Heart left ventricle (tissue), 16 donors: Measurements from ENCODE around the gene C19orf44. TPM values are rescaled to one million over a fixed set of nuclear protein-coding genes. Genes with fewer than 3 reads are reported as not detected.
"Not testable (repeated sequence)": the region's sequence is repeated elsewhere in the genome, so short reads cannot be mapped to it uniquely, and the experiment has no call there.

Experiments used
- ATAC-seq, 4 donors: fragments of 200-7000 bp; cut with Tn5 transposase; one replicate each; pipeline ENCODE4 v1.9.1; 2020 to 2022; ENCODE audit warnings: moderate library complexity in 4 of 4, mild to moderate bottlenecking in 3 of 4, moderate number of reproducible peaks in 1 of 4
- DNase-seq, 5 donors: peaks; one replicate each; pipeline ENCODE4 v3.0.0-alpha.2; 2020
- H3K27ac ChIP-seq, 12 donors: fragments of 200-600 bp; sonication (generic) in 4 of 12; one replicate each; pipeline versions ENCODE4 v1.5.0 to v1.8.0; 2016 to 2022; ENCODE audit warnings: mild to moderate bottlenecking in 2 of 12
- H3K27me3 ChIP-seq, 9 donors: fragments of 200-600 bp; sonication (generic) in 2 of 9; one replicate each; pipeline versions ENCODE4 v1.5.1 to v1.8.0; 2016 to 2022; ENCODE audit warnings: mild to moderate bottlenecking in 3 of 9
- H3K36me3 ChIP-seq, 9 donors: fragments of 200-600 bp; sonication (generic) in 2 of 9; one replicate each; pipeline versions ENCODE4 v1.5.0 to v1.8.0; 2018 to 2022; ENCODE audit warnings: mild to moderate bottlenecking in 2 of 9
- H3K4me1 ChIP-seq, 12 donors: fragments of 200-600 bp; sonication (generic) in 4 of 12; one replicate each; pipeline versions ENCODE4 v1.5.0 to v1.8.0; 2016 to 2022; ENCODE audit warnings: mild to moderate bottlenecking in 3 of 12
- H3K4me3 ChIP-seq, 12 donors: fragments of 200-600 bp; sonication (generic) in 4 of 12; one replicate each; pipeline versions ENCODE4 v1.5.0 to v1.8.0; 2017 to 2022; ENCODE audit warnings: mild to moderate bottlenecking in 9 of 12, moderate library complexity in 4 of 12
- H3K9me3 ChIP-seq, 12 donors: fragments of 200-600 bp; sonication (generic) in 4 of 12; one replicate each; pipeline versions ENCODE4 v1.5.0 to v1.8.0; 2016 to 2022; ENCODE audit warnings: mild to moderate bottlenecking in 1 of 12
- POLR2A ChIP-seq, 2 donors: fragments of 450-650 bp; IDR thresholded peaks; one replicate each; pipeline ENCODE4 v1.6.1; 2017; ENCODE audit warnings: antibody characterized with exemption in 2 of 2, mild to moderate bottlenecking in 2 of 2, moderate library complexity in 2 of 2
- WGBS, 4 donors: extraction: QIAGEN DNeasy Blood & Tissue Kit in 2 of 4; methylation state at CpG; one replicate each; pipeline versions ENCODE4 v1.1.5 to v1.1.7; 2013 to 2018; 5-methylcytosine and 5-hydroxymethylcytosine counted together
- intact Hi-C, 10 donors: fragments of 100-400 bp; cut with DNase I; formaldehyde crosslinking; loops; one replicate each; pipeline versions ENCODE4 v1.11.1 to v1.14.2; 2022
- long read RNA-seq, 3 donors: library from polyadenylated mRNA; unstranded; transcript quantifications; one replicate each; pipeline ENCODE4 v2.0.0, GENCODE V29; 2020 to 2021
- polyA plus RNA-seq, 2 donors: library from polyadenylated mRNA; stranded (reverse); fragments of 200-250 nt; gene quantifications; one replicate each; pipeline ENCODE4 v1.2.3, GENCODE V29; 2013
- total RNA-seq, 9 donors: library from RNA; depleted of rRNA in 2 of 9; stranded (reverse); fragments of >200 nt in 2 of 9; fragmentation: NEBNext Ultra II Directional in 3 of 9; extraction: Animal tissue kit (Norgen Biotek cat#: 25700) in 3 of 9; gene quantifications; one replicate each; pipeline versions ENCODE4 v1.1.0 to v1.2.4, GENCODE V29; 2016 to 2023
- TF ChIP-seq, protein P1 (sequence below), 12 donors: fragments of 200-600 bp; sonication (generic) in 4 of 12; IDR thresholded peaks; one replicate each; pipeline versions ENCODE4 v1.5.0 to v1.8.0; 2018 to 2022; ENCODE audit warnings: antibody characterized with exemption in 12 of 12, mild to moderate bottlenecking in 5 of 12
- donor health status: ischemic (EF 13 %, LVEDD 7.1; RV severe dilation, severe dysfunction).
- donor health status: healthy with polysubstance abuse.
- donor health status: DM: no; HTN: yes; CAD: no.
- donor health status: DM: no; HTN: no; CAD: no.
- donor health status: ischemic (EF 25% LVEDD 6.9; RV normal size, moderate dysfunction).
- donor health status: ischemic (EF 25% LVEDD 5.7; RV mildly dilated, moderate dysfunction).
- donor health status: healthy.
- donor health status: DM: yes; HTN: yes; CAD: no.
- donor health status: ischemic (EF 35%, LVEDD 5.7; RV mildly dilated, moderate dysfunction).
- donor health status: nonischemic (EF 11% LVEDD 7.7; RV severe dilation, severe dysfunction).
- donor health status: DM: yes; HTN: yes; CAD: no.
- donor health status: PGD.
- donor health status: ischemic (EF 29% LVEDD 5.4; RV normal size, mild dysfunction).
- donor health status: nonischemic (EF 23%, LVEDD 6.1; RV moderate dilation, normal function).

Gene C19orf44
- 1 to 10 TPM; 1.6 to 4.8 (median 3.3) TPM for total RNA-seq
- polyA plus RNA-seq: 1 to 10 TPM; 1.9 to 4.8 TPM
- long read RNA-seq, donor 1, partial matches to known transcripts: 1 of 5 reads
- long read RNA-seq, donor 1, other reads (novel, unspliced or antisense): 3 of 5 reads
- long read RNA-seq, donor 2, partial matches to known transcripts: 5 of 8 reads
- long read RNA-seq, donor 2, other reads (novel, unspliced or antisense): 2 of 8 reads
- long read RNA-seq, donor 3, partial matches to known transcripts: 1 of 7 reads
- long read RNA-seq, donor 3, other reads (novel, unspliced or antisense): 5 of 7 reads

DNA sequence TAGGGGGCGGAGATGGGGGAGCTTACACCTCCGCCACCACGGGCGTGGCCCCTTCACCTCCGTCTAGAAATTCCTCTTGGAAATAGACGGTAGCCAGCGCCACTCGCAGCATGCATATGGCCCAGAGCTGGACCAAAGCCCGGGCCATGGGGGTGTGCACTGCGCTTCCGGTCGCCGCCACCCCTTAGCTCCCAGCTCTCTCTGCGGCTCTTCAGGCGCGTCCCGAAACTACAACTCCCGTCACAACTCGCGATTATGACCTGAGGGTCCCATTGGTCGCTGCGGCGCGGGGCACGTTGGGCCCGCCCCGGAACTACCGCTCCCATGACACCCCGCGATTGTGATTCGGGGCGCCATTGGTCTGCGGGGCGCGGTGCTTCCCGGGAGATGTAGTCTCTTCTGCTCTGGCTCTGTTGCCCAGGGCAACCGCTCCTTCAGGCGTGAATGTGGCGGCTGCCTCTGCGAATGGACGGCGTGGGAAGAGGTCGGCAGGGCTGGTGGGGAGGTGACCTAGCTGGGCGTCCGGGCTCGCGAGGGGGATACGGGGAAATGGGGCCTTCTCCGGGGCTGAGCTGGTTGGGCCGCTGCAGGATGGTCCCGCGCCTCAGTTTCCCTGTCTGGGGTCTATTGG is at the start of gene C19orf44, which contains the start of gene CALR3:
TSS of gene C19orf44 (plus strand) at position 413 of the 631 bp plus-strand sequence. CDS start 4,399 bp downstream, outside the sequence.
TSS of gene CALR3 (minus strand) at position 186 of the 631 bp plus-strand sequence. CDS start at position 148, 38 bp downstream.
- Histone ChIP-seq H3K36me3 (peaks cover 0 to 7% (median 2%) of the 10 kb centered on the region in 9 donors), H3K27me3 (no peaks in the 10 kb centered on the region), H3K4me3 (peak within 1 kb of the TSS; percentile 53 to 85 (median 72)), H3K4me1 (peaks cover 0 to 18% (median 5%) of the 10 kb centered on the region in 12 donors), H3K9me3 (no peaks in the 10 kb centered on the region), H3K27ac (peak within 1 kb of the TSS in 11 of 12 donors; percentile 54 to 83 (median 81))
- ATAC-seq: peak; percentile 98 to 99 (median 99)
- intact Hi-C loops: loop anchor here in 3 of 10 donors (2.0 to 10.0 kb wide), 3 partner anchors 46 to 51 kb away; partner anchors contain the start of gene CHERP (in 2 of the 3)
- WGBS, 4 donors: 0 to 1% (median 1%) methylated on average over 27 to 52 of the region's 52 CpGs
- peak in 1 of 2 donors; percentile 59 for TF ChIP-seq POLR2A (IDR thresholded peaks at IDR 0.05)
- TF ChIP-seq, protein P1, sequence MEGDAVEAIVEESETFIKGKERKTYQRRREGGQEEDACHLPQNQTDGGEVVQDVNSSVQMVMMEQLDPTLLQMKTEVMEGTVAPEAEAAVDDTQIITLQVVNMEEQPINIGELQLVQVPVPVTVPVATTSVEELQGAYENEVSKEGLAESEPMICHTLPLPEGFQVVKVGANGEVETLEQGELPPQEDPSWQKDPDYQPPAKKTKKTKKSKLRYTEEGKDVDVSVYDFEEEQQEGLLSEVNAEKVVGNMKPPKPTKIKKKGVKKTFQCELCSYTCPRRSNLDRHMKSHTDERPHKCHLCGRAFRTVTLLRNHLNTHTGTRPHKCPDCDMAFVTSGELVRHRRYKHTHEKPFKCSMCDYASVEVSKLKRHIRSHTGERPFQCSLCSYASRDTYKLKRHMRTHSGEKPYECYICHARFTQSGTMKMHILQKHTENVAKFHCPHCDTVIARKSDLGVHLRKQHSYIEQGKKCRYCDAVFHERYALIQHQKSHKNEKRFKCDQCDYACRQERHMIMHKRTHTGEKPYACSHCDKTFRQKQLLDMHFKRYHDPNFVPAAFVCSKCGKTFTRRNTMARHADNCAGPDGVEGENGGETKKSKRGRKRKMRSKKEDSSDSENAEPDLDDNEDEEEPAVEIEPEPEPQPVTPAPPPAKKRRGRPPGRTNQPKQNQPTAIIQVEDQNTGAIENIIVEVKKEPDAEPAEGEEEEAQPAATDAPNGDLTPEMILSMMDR (IDR thresholded peaks at IDR 0.05): peak in 6 of 12 donors; percentile 14 to 52 (median 40)
- peak; percentile 99 to 100 (median 99) for DNase-seq

DNA sequence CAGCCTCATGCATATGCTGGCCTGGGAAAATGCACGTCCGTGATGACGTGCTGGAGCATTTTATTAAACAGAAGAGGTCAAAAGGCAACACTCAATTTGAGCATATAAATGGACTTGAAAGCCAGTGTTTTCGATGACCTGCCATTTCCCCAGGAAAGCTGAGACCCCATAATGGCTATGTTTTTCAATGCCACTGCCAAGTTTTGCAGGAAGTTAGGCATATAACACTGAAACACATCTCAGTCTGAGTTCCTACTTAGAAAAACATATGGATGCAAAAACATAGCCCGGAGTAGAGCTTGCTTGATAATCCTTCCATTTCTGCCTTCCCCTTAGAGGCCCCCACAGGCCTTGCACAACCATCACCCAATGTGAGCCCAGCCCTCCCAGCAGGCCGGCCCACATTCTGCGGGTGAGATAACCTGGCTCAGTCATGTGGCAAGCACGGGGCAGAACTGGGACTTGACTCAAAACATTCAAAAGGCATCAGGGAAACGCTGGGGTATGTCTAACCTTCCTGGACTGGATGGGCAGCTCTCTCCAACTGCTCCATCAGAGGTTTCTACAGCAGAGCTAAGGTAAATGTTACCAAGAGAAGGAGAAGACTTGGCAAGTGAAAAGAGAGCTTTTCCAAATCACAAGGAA is 49.3 kb upstream of the C19orf44 start:
- Histone ChIP-seq H3K4me3 (no peak overlapping the region), H3K36me3 (no peaks in the 10 kb centered on the region), H3K27ac (peak overlapping the region; percentile 58 to 89 (median 74)), H3K4me1 (peaks cover 15 to 84% (median 60%) of the 10 kb centered on the region in 12 donors), H3K27me3 (no peaks in the 10 kb centered on the region), H3K9me3 (no peaks in the 10 kb centered on the region)
- WGBS, 4 donors: 6 to 14% (median 11%) methylated on average over 9 of the region's 9 CpGs
- intact Hi-C loops: loop anchor here in 1 of 10 donors (10.0 kb wide), 1 partner anchor 48 kb away; the partner anchor contains the start of genes C19orf44 and CALR3
- ATAC-seq (peak; percentile 89 to 95 (median 92)), DNase-seq (peak; percentile 78 to 90 (median 82))
- peak in 1 of 2 donors; percentile 60 for TF ChIP-seq POLR2A (IDR thresholded peaks at IDR 0.05)
- TF ChIP-seq, protein P1 (IDR thresholded peaks at IDR 0.05): no peak

DNA sequence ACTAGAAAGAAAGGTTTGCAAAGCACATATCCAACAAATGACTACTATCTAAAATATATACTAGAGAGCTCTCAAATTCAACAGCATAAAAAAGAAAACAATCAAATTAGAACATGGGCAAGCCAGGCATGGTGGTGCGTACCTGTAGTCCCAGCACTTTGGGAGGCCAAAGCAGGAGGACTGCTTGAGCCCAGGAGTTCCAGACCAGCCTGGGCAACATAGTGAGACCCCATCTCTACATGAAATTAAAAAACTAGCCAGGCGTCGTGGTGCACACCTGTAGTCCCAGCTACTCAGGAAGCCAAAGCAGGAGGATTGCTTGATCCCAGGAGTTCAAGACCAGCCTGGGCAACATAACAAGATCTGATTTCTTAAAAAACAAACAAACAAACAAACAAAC is 47.3 kb upstream of the C19orf44 start:
- H3K4me1 ChIP-seq: peaks cover 8 to 82% (median 55%) of the 10 kb centered on the region in 12 donors

DNA sequence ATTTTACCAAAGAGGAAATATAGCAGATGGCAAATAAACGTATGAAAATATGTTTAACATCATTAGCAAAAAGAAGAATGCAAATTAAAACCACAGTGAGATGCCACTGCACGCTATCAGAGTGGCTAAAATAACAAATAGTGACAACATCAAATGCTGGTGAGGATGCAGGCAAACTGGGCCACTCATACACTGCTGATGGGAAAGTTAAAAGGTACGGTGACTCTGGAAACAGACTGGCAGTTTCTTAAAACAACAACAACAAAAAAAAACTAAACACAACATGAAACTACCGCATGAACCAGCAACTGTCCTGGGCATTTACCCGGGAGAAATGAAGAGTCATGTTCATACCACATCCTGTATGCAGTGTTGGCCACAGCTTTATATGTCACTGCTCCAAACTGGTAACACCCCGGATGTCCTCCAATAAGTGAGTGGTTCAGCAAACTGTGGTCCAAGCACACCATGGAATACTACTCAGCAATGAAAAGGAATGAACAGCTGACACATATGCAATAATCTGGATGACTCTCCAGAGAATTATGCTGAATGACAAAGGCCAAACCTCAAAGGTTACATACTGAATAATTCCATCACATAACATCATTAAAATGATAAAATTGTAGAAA is 46.7 kb upstream of the C19orf44 start:
- 83 to 90% (median 87%) methylated on average over 6 of the region's 6 CpGs for WGBS, 4 donors
- no peak overlapping the region for H3K4me3 ChIP-seq
- no peak for DNase-seq
- ATAC-seq: peak in 1 of 4 donors; percentile 38
- H3K27ac ChIP-seq: peak overlapping the region in 3 of 12 donors; percentile 17 to 57 (median 51)
- H3K27me3 ChIP-seq: no peaks in the 10 kb centered on the region
- intact Hi-C loops: loop anchor here in 1 of 10 donors (10.0 kb wide), 1 partner anchor 45 kb away; the partner anchor contains the start of genes C19orf44 and CALR3
- TF ChIP-seq POLR2A (IDR thresholded peaks at IDR 0.05): no peak
- TF ChIP-seq, protein P1 (IDR thresholded peaks at IDR 0.05): no peak
- H3K4me1 ChIP-seq: peaks cover 12 to 82% (median 56%) of the 10 kb centered on the region in 12 donors
- no peaks in the 10 kb centered on the region for H3K36me3 ChIP-seq
- no peaks in the 10 kb centered on the region for H3K9me3 ChIP-seq

More for the DNA sequence above, 47.3 kb upstream of the C19orf44 start:
- not testable (repeated sequence) for H3K27me3 ChIP-seq, H3K36me3 ChIP-seq, ATAC-seq, H3K4me3 ChIP-seq, H3K9me3 ChIP-seq, DNase-seq
- 91 to 99% (median 96%) methylated on average over 3 of the region's 3 CpGs for WGBS, 4 donors
- H3K27ac ChIP-seq: peak overlapping the region in 3 of 12 donors; percentile 17 to 82 (median 57)
- intact Hi-C loops: loop anchor here in 1 of 10 donors (10.0 kb wide), 1 partner anchor 46 kb away; the partner anchor contains the start of genes C19orf44 and CALR3
